ENCODE measurements around the gene CNR2.

DNA sequence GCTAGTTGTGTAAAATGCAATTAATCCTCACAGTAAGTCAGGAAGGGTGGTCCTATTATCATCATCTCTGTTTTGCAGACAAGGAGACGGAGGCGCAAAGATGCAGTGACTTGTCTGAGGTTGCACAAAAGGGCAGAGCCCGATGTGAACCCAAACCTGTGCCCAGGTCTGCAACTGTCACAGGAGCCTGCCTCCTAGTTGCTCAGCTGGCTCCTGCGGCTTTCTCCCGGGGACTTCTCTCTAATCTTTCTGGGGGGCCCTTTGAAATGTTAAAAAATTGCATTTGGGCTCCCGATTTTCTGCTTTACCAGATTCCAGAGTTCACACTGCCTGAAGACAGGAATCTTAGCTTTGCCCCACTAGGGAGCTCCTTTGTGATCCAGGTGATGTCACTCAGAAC lies 9.4 kb downstream of the CNR2 start:
- TF ChIP-seq CTCF (IDR thresholded peaks at IDR 0.05; ENCODE audit: borderline replicate concordance, extremely low read depth, low read length, poor library complexity, severe bottlenecking) (no peak), EZH2 (IDR thresholded peaks at IDR 0.05; ENCODE audit: borderline replicate concordance, low read depth, low read length, severe bottlenecking) (no peak)
